NB4 (cell line): ENCODE results near the gene FTO.

Experiments
- DNase-seq: peaks from one replicate; pipeline ENCODE4 v3.0.0; 2010; ENCODE audit warnings: low read depth
- H3K4me3 ChIP-seq: one replicate; pipeline ENCODE4 v1.5.1; 2011; ENCODE audit warnings: mild to moderate bottlenecking, low read depth, low read length, moderate library complexity
- CTCF ChIP-seq: IDR thresholded peaks from one replicate; pipeline ENCODE4 v1.5.1; 2012; ENCODE audit warnings: low read depth, low read length
- MAX ChIP-seq: IDR thresholded peaks from 2 replicates; pipeline ENCODE4 v1.6.1; 2011; ENCODE audit warnings: low read depth, low read length
- MYC ChIP-seq: IDR thresholded peaks from 2 replicates; pipeline ENCODE4 v1.6.1; 2011; ENCODE audit warnings: low read depth, low read length
- POLR2A ChIP-seq: IDR thresholded peaks from 2 replicates; pipeline ENCODE4 v1.6.1; 2011; ENCODE audit warnings: mild to moderate bottlenecking; ENCODE audit not compliant: insufficient read length; ENCODE audit errors: extremely low read depth

The FTO gene

GRCh38 chr16:53870831-53871230 is 166.9 kb downstream of the FTO start:
- no peak for DNase-seq
- TF ChIP-seq POLR2A (no peak), MYC (no peak), CTCF (no peak), MAX (no peak)
- H3K4me3 ChIP-seq = no peak overlapping the region

GRCh38 chr16:53872248-53873221 is 168.6 kb downstream of the FTO start:
- TF ChIP-seq CTCF (no peak), MYC (no peak), POLR2A (no peak), MAX (no peak)
- no peak overlapping the region for H3K4me3 ChIP-seq
- no peak for DNase-seq

GRCh38 chr16:53876811-53877210 is 172.9 kb downstream of the FTO start:
- H3K4me3 ChIP-seq = no peak overlapping the region
- TF ChIP-seq POLR2A = no peak
- no peak for TF ChIP-seq CTCF
- no peak for TF ChIP-seq MYC
- no peak for TF ChIP-seq MAX

GRCh38 chr16:53878216-53878615 is 174.3 kb downstream of the FTO start:
- H3K4me3 ChIP-seq = no peak overlapping the region
- no peak for DNase-seq
- no peak for TF ChIP-seq POLR2A
- TF ChIP-seq MAX = no peak
- no peak for TF ChIP-seq CTCF
- TF ChIP-seq MYC = no peak

More at GRCh38 chr16:53876811-53877210, 172.9 kb downstream of the FTO start:
- no peak for DNase-seq

GRCh38 chr16:53881371-53881770 is 177.4 kb downstream of the FTO start:
- no peak for DNase-seq
- no peak for TF ChIP-seq MYC
- TF ChIP-seq POLR2A = no peak
- no peak for TF ChIP-seq CTCF
- no peak for TF ChIP-seq MAX
- H3K4me3 ChIP-seq = no peak overlapping the region
